Thymus (tissue), 11 donors: ENCODE results near the gene DDX10. TPM values are rescaled to one million over a fixed set of nuclear protein-coding genes. Genes with fewer than 3 reads are reported as not detected.

Source experiments
- DNase-seq, 9 donors: peaks; one replicate each; pipeline ENCODE4 v3.0.0-alpha.2; 2013; ENCODE audit warnings: low spot score in 9 of 9, low read depth in 6 of 9, missing footprints in 1 of 9
- H3K27ac ChIP-seq, 2 donors: one replicate each; pipeline ENCODE4 v1.5.1; 2013; ENCODE audit warnings: control low read depth in 1 of 2, low read depth in 1 of 2, low read length in 1 of 2, mild to moderate bottlenecking in 1 of 2, moderate library complexity in 1 of 2
- H3K27me3 ChIP-seq, 2 donors: one replicate each; pipeline ENCODE4 v1.5.1; 2013; ENCODE audit warnings: low read length in 1 of 2; ENCODE audit not compliant: control insufficient read depth in 2 of 2, insufficient read depth in 1 of 2
- H3K36me3 ChIP-seq, 2 donors: one replicate each; pipeline ENCODE4 v1.5.1; 2013; ENCODE audit warnings: low read length in 1 of 2, mild to moderate bottlenecking in 1 of 2, moderate library complexity in 1 of 2; ENCODE audit not compliant: control insufficient read depth in 2 of 2, insufficient read depth in 2 of 2
- H3K4me1 ChIP-seq, 2 donors: one replicate each; pipeline ENCODE4 v1.5.1; 2013; ENCODE audit warnings: low read length in 2 of 2; ENCODE audit not compliant: control insufficient read depth in 2 of 2, insufficient read depth in 2 of 2
- H3K4me3 ChIP-seq, 2 donors: one replicate each; pipeline ENCODE4 v1.5.1; 2013; ENCODE audit warnings: low read length in 2 of 2, control low read depth in 1 of 2, mild to moderate bottlenecking in 1 of 2
- H3K9me3 ChIP-seq, 2 donors: one replicate each; pipeline ENCODE4 v1.5.1; 2013; ENCODE audit warnings: low read length in 1 of 2, mild to moderate bottlenecking in 1 of 2; ENCODE audit not compliant: control insufficient read depth in 2 of 2, insufficient read depth in 1 of 2
- WGBS: extraction: QIAGEN DNeasy Blood & Tissue Kit; methylation state at CpG from one replicate; pipeline ENCODE4 v1.1.7; 2013; 5-methylcytosine and 5-hydroxymethylcytosine counted together
- polyA plus RNA-seq: library from polyadenylated mRNA; stranded (reverse); fragments of 200-250 nt; gene quantifications from one replicate; pipeline ENCODE4 v1.2.3, GENCODE V29; 2013
- total RNA-seq: library from RNA; stranded (reverse); fragments of 120-200 nt; gene quantifications from one replicate; pipeline ENCODE4 v1.2.4, GENCODE V29; 2013
- donor health status: healthy.

DDX10 gene
- total and polyA plus RNA-seq, 2 donors: 20.1 to 32.3 TPM

DNA sequence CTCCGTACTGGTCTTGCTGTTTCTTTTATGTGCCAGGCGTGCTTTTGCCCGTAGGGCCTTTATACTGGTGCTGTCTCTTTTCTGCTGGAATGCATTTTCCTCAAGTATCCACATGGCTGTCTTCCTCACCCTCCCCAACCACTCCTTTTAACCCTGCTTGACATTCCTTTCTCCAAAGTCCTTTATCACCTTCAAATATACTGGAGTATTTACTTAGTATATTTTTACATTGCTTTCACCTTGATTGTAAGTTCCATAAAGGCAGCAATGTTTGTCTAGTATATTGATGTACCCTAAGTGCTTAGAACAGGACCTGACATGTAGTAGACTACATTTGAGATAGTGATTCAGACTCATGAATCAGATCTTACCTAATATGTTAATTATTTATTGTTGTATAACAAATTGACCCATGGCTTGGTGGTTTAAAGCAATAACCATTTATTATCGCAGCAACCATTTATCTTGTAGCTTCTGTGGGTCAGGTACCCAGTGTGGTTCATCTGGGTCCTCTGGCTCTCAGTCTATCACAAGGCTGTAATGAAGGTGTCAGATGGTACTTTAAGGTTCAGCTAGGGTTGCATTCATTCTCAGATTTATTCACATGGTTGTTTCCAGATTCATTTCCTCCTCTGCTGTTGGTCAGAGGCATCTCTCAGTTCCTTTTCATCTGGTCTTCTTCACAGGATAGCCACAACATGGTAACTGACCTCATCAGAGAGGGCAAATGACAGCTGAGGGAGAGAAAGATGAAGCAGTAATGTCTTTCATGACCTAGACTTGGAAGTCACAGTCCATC, 34.2 kb downstream of the DDX10 start:
- Histone ChIP-seq H3K9me3 (no peaks in the 10 kb centered on the region), H3K27ac (no peak overlapping the region), H3K4me3 (no peak overlapping the region), H3K36me3 (peaks cover under 1 to 9% of the 10 kb centered on the region in 2 donors), H3K27me3 (no peaks in the 10 kb centered on the region), H3K4me1 (no peaks in the 10 kb centered on the region)
- DNase-seq: no peak
- 97% methylated on average over 4 of the region's 4 CpGs for WGBS

DNA sequence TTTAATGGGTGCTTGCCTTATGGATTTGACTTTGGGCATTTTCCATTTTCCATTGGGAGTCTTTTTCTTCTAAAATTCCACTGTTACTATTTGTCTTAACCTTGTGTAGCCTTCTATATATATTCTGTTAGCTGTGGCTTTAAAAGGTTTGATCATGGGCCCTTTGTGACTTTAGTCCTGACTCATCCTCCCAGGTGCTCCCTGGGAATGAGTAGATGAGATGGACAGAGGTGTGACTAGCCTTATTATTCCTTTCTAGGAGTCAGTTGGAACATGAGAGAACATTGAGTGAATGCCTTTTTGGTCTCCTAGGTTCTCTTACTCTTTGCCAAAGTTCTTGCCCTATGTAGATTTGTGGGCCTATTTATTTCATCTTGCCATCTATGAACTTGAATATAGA, 39.0 kb downstream of the DDX10 start:
- Histone ChIP-seq H3K27ac (no peak overlapping the region), H3K27me3 (no peaks in the 10 kb centered on the region), H3K36me3 (peaks cover 4 to 19% of the 10 kb centered on the region in 2 donors)

GRCh38 chr11:108705061-108705460, 40.2 kb downstream of the DDX10 start:
- over 99% methylated on average over 2 of the region's 2 CpGs for WGBS
- H3K4me1 ChIP-seq: no peaks in the 10 kb centered on the region
- H3K27me3 ChIP-seq: no peaks in the 10 kb centered on the region
- H3K36me3 ChIP-seq: peaks cover 4 to 16% of the 10 kb centered on the region in 2 donors
- DNase-seq: no peak
- no peak overlapping the region for H3K27ac ChIP-seq
- peaks cover 1 to 3% of the 10 kb centered on the region in 2 donors for H3K9me3 ChIP-seq
- H3K4me3 ChIP-seq: no peak overlapping the region

More for the DNA sequence above, 39.0 kb downstream of the DDX10 start:
- no peak overlapping the region for H3K4me3 ChIP-seq
- peaks cover 1 to 3% of the 10 kb centered on the region in 2 donors for H3K9me3 ChIP-seq
- DNase-seq: no peak
- no peaks in the 10 kb centered on the region for H3K4me1 ChIP-seq

GRCh38 chr11:108708173-108708572, 43.3 kb downstream of the DDX10 start:
- DNase-seq: no peak
- H3K4me1 ChIP-seq: no peaks in the 10 kb centered on the region
- no peak overlapping the region for H3K27ac ChIP-seq
- H3K36me3 ChIP-seq: peaks cover 4 to 13% of the 10 kb centered on the region in 2 donors
- H3K9me3 ChIP-seq: peaks cover 1 to 3% of the 10 kb centered on the region in 2 donors
- no peak overlapping the region for H3K4me3 ChIP-seq
- no peaks in the 10 kb centered on the region for H3K27me3 ChIP-seq

- Histone ChIP-seq H3K9me3 (peaks cover 1 to 3% of the 10 kb centered on the region in 2 donors), H3K4me3 (no peak overlapping the region), H3K27ac (no peak overlapping the region), H3K4me1 (no peaks in the 10 kb centered on the region), H3K36me3 (peaks cover 0 to 18% of the 10 kb centered on the region in 2 donors), H3K27me3 (no peaks in the 10 kb centered on the region)
- DNase-seq: no peak
These were observed 44.9 kb downstream of the DDX10 start for GRCh38 chr11:108709741-108710140.

- no peaks in the 10 kb centered on the region for H3K27me3 ChIP-seq
- DNase-seq: no peak
- H3K36me3 ChIP-seq: peaks cover 0 to 6% of the 10 kb centered on the region in 2 donors
- H3K4me1 ChIP-seq: no peaks in the 10 kb centered on the region
- 98% methylated on average over 4 of the region's 4 CpGs for WGBS
- H3K4me3 ChIP-seq: no peak overlapping the region
- peaks cover 0 to 3% of the 10 kb centered on the region in 2 donors for H3K9me3 ChIP-seq
- no peak overlapping the region for H3K27ac ChIP-seq
These were observed 48.4 kb downstream of the DDX10 start for GRCh38 chr11:108713076-108713790.

GRCh38 chr11:108715239-108715638, 50.4 kb downstream of the DDX10 start:
- Histone ChIP-seq H3K4me1 (no peaks in the 10 kb centered on the region), H3K27me3 (no peaks in the 10 kb centered on the region), H3K36me3 (peaks cover 0 to 9% of the 10 kb centered on the region in 2 donors), H3K4me3 (no peak overlapping the region), H3K27ac (no peak overlapping the region), H3K9me3 (no peaks in the 10 kb centered on the region)
- no peak for DNase-seq
- 100% methylated on average over 2 of the region's 2 CpGs for WGBS

DNA sequence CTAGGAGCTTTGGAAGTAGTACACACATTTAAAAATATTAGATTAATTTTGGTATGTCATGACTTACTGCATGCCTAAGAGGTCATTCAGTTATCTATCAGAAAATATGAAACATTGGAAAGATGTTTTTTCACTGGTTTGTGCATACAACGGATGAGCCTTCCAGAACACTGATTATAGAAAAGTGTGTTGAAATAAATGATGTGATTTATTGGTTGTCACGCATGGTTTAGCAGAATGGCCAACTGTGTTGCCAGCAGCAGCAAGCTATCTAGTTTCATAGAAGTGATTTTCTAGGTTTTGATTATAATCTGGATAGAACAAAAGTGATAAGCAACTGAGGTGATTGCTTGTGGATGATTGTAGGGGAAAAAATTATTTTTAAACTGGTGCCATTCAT, 53.6 kb downstream of the DDX10 start:
- H3K27ac ChIP-seq: no peak overlapping the region
- H3K4me1 ChIP-seq: no peaks in the 10 kb centered on the region
- H3K9me3 ChIP-seq: no peaks in the 10 kb centered on the region
- no peak for DNase-seq
- H3K27me3 ChIP-seq: no peaks in the 10 kb centered on the region
- H3K36me3 ChIP-seq: peaks cover 4 to 14% of the 10 kb centered on the region in 2 donors
- no peak overlapping the region for H3K4me3 ChIP-seq
- WGBS: 96% methylated on average over 2 of the region's 2 CpGs

DNA sequence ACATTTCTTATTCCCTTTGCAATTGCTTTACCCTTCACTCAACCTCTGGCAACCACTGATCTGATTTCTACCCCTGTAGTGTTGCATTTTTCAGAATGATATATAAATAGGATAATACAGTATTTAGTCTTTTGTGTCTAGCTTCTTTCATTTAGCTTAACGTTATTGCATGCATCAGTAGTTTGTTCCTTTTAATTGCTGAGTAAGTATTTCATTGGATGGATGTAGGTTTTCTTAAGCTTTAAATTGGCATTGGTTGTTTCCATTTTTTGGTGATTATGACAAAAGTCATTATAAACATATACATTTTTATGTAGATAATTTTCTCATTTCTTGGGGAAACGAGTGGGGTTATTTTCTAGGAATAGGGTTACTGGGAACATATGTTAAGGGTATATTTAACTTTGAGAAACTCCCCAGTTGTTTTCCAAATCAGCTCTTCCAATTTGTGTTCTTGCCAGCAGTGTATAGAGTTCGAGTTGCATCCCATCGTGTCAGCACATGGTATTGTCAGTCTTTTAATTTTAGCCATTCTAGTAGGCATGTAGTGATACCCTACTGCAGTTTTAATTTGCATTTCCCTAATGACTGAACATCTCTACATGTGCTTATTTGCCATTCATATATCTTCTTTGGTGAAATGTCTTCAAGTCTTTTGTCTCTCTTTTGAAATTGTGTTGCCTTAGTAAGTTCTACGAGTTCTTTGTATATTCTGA, 60.3 kb downstream of the DDX10 start:
- Histone ChIP-seq H3K9me3 (no peaks in the 10 kb centered on the region), H3K4me1 (no peaks in the 10 kb centered on the region), H3K27me3 (no peaks in the 10 kb centered on the region), H3K27ac (no peak overlapping the region), H3K36me3 (peaks cover 4 to 6% of the 10 kb centered on the region in 2 donors), H3K4me3 (no peak overlapping the region)
- no peak for DNase-seq
- WGBS: 79% methylated on average over 5 of the region's 5 CpGs
